HG02884 (cell line): ENCODE data around the gene MCFD2.

Source experiments
- ATAC-seq: cut with Tn5 transposase; IDR thresholded peaks from one replicate; pipeline ENCODE4 v1.9.1; 2021; ENCODE audit warnings: mild to moderate bottlenecking, moderate library complexity; ENCODE audit not compliant: unreplicated experiment

MCFD2 gene

GRCh38 chr2:46939626-46940359 is 24.2 kb upstream of the MCFD2 start:
- ATAC-seq: no peak

DNA sequence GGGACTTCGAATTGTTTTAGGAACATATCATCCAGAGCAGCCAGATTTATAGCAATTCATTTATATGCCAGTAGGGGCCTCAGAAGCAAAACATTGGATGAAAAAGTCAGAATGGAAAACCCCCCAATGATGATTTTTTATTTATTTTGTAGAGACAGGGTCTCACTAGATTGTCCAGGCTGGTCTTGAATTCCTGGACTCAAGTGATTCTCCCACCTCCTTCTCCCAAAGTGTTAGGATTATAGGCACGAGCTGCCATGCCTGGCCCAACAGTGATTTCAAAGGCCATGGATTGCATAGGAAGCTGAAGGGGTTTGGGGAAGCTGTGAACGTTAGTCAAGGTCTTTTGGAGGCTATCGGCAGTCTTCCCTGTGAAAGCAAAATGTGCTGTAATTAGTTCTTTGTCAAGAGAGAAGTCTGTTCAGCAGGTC is 21.9 kb upstream of the MCFD2 start:
- ATAC-seq: no peak

- no peak for ATAC-seq
Observed at GRCh38 chr2:46936566-46936965, 21.0 kb upstream of the MCFD2 start.

GRCh38 chr2:46935071-46935470 is 19.5 kb upstream of the MCFD2 start:
- ATAC-seq: no peak

DNA sequence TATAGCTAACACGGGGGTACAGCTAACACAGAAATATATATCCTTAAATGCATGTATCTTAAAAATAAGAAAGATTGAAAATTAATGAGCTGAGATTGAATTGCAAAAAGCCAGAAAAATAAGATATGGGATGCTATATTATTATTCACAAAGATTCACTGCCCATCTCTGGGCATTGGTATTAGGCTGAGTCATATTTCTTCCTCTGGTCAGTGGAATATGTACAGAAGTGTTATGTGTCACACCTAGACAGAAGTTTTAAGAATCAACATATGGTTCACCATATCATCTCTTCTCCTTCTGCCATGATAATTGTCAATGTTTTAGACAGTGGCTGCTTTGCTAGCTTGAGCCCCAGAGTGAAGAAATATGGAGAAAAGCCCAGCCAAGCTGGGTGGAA is 14.0 kb upstream of the MCFD2 start:
- no peak for ATAC-seq

- ATAC-seq: no peak
Observed at GRCh38 chr2:46926863-46927262, 11.3 kb upstream of the MCFD2 start.

- ATAC-seq: no peak
Observed at GRCh38 chr2:46925474-46926351, 10.1 kb upstream of the MCFD2 start.

DNA sequence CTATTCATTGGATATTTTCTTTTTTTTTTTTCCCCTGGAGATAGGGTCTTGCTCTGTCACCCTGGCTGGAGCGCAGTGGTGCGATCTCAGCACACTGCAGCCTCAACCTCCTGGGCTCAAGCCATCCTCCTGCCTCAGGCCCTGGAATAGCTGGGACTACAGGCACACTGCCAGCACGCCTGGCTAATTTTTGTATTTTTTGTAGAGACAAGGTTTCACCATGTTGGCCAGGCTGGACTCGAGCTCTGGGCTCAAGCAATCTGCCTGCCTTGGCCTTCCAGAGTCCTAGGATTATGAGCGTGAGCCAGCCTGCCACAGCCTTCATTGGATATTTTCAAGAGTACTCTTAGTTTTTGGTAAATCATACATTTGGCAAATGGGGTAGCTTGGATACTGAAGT is 9.0 kb upstream of the MCFD2 start:
- no peak for ATAC-seq

DNA sequence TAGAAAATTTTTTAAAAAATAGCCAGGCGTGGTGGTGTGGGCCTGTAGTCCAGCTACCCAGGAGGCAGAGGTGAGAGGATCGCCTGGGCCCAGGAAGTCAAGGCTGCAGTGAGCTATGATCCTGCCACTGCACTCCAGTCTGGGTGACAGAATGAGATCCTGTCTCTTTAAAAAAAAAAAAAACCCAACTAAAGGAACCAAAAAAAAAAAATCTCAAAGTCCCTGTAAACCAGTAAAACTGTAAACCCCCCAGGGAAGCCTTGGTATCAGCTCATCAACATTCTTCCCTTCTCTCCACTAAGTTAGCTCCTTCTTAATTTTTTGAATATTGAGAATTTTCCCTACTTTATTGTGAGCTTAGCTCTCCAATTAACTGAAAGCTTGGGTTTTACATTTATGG is 8.4 kb upstream of the MCFD2 start:
- ATAC-seq: no peak

DNA sequence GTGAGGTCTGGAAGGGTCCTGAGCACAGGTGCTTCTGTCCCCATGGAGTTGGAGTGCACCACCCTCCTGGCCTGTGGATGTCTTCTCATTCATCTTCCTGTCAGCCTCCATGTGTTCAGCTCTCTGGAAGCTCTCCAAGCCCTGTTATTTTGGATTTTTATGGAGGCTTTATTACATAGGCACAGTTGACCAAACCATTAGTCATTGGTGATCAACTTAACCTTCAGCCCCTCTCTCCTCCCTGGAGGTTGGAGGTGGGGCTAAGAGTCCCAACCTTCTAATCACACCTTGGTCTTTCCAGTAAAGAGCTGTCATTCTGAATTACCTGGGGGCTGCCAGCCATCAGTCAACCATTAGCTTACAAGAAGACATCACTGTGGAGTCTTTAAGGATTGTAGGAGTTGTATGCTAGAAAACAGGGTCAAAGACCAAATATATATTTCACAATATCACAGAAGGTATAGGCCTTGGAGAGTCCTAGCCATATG is 7.5 kb upstream of the MCFD2 start:
- ATAC-seq: no peak

DNA sequence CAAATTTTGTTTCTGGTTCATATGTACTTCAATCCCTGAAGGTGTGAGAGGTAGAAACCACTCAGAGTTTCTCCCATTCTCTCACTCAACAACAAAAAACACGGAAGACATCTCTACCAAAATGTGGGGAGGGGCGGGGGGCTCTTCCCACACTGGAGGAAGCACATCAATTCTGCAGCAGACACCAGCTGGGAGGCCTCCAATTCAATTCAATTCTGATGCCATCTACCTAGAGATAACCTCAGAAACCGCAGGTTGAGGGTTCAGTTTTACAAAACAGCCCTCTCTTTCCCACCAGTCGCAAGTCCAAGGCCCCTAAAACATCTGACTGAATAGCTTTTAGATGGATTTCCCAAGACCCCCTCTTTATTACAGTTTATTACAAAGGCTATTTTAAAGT is 7.0 kb upstream of the MCFD2 start:
- ATAC-seq: no peak

- no peak for ATAC-seq
Observed at GRCh38 chr2:46921676-46922448, 6.3 kb upstream of the MCFD2 start.

- no peak for ATAC-seq
Observed at GRCh38 chr2:46917628-46918027, 2.0 kb upstream of the MCFD2 start.

DNA sequence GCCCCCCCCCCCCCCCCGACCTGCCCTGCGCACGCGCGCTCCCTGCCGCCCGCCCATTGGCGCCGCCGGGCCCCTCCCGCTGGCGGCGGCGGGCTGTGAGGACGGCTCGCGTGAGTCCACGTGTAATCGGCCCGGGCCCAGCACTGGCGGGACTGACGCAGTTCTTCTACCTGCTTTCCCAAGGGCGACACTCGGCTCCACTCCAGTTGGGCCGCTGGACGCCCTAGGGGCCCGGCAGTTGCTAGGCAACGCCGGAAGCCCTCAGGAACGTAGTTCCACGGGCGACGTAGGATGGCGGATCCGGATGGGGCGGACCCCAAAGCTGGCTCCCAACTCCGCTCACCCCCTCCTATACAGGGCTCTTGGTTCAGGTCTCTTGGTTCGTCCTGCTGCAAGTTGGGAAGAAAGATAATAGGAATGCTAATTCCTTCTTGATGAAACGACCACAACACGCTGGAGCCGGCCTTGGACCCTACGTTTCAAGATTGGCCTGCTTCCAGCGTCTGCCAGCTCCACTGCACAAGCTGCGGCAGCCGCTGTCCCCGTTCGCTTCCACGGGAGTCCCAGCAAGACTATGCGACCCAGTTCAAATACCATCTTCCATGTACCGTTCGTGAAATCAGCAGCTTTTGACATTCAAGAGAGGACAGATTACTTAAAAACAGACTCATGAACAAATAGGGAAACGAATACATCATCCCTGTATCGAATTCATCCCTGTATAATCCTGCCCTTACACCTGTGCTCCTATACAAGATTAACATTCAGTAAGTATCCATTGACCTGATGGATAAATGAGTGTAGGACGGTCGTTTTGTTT is 415 bp upstream of the MCFD2 start:
- ATAC-seq: peak; percentile 86

DNA sequence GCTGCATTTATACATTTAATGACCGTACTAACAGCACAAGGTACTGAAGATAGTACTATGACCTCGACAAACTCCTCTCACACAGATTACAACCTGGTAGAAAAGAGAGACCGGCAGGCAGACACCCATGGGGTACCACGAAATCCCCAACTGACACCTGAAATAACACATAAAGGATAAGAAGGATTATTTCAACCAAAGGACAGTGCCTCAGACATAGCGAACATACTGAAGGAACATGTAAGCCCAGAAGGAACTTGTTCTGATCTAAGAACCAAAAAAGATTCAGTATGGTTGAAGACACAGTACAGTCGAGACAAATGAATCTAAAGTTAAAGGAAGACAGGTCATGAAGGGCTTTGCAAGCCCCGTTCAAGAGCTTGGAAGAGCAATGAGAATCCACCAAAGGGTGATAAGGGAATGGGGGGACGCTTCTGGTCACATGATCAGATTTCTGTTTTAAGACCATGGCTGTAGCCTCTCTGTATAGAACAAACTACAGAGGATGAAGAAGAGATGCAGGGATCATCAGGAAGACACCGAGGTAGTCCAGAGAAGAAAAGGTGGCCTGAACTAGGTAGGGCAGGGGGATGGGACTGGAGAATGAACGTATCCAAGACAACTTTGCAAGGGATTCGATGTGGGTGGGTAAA is 902 bp downstream of the MCFD2 start:
- no peak for ATAC-seq

- no peak for ATAC-seq
Observed at GRCh38 chr2:46913471-46914381, 1.9 kb downstream of the MCFD2 start.

- ATAC-seq: peak; percentile 90
Observed at GRCh38 chr2:46909771-46910419, 5.7 kb downstream of the MCFD2 start.

DNA sequence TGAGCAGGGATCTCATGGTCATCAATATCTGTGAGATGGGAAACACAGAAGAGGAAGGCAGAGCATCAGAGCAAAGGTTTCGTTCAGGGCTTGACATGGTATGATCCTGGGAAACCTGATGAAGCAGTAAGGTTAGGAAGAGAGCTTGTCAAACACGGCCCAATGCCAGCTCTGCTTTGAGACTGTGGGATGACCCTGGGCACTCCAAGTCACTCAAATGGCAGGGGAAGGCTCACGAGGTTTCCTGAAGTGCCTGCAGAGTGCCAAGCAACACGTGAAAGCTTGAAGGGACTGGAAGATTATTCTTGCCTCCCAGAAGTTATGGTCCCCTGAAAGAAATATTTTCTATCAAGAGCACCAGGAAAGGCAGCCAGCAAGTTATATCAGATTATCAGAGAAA is 6.5 kb downstream of the MCFD2 start:
- no peak for ATAC-seq
